GM23338 (cell line): ENCODE measurements around the gene MCUB. TPM values are rescaled to one million over a fixed set of nuclear protein-coding genes. Genes with fewer than 3 reads are reported as not detected.

ENCODE experiments used
- ATAC-seq: fragments of 200-7000 bp; cut with Tn5 transposase; 3 replicates; pipeline ENCODE4 v1.9.1; 2020
- DNase-seq: peaks from one replicate; pipeline ENCODE4 v3.0.0-alpha.2; 2015; ENCODE audit warnings: low spot score
- H2AFZ ChIP-seq: fragments of 200-600 bp; sonication (generic); 2 replicates; pipeline ENCODE4 v1.8.0; 2016; ENCODE audit warnings: antibody characterized with exemption, mild to moderate bottlenecking, moderate library complexity
- H3F3A ChIP-seq: fragments of 200-600 bp; sonication (generic); replicated peaks from 2 replicates; pipeline ENCODE4 v1.8.0; 2017; ENCODE audit warnings: antibody characterized with exemption, mixed run types, low read depth
- H3K27ac ChIP-seq: fragments of 200-600 bp; sonication (generic); 2 replicates; pipeline ENCODE4 v1.6.1; 2016; ENCODE audit warnings: low read depth
- H3K27me3 ChIP-seq: fragments of 200-600 bp; sonication (generic); 2 replicates; pipeline ENCODE4 v1.8.0; 2016; ENCODE audit warnings: mild to moderate bottlenecking, mixed run types, moderate library complexity; ENCODE audit not compliant: insufficient read depth
- H3K36me3 ChIP-seq: fragments of 200-600 bp; sonication (generic); 2 replicates; pipeline ENCODE4 v1.8.0; 2016; ENCODE audit warnings: mild to moderate bottlenecking; ENCODE audit not compliant: insufficient read depth
- H3K4me1 ChIP-seq: fragments of 200-600 bp; sonication (generic); 2 replicates; pipeline ENCODE4 v1.8.0; 2016; ENCODE audit warnings: mild to moderate bottlenecking, moderate library complexity; ENCODE audit not compliant: insufficient read depth
- H3K4me2 ChIP-seq: fragments of 200-600 bp; sonication (generic); 2 replicates; pipeline ENCODE4 v1.7.1; 2017; ENCODE audit warnings: mixed run types
- H3K4me3 ChIP-seq: fragments of 200-600 bp; sonication (generic); 2 replicates; pipeline ENCODE4 v1.6.1; 2016; ENCODE audit warnings: mixed run types
- H3K79me2 ChIP-seq: fragments of 200-600 bp; sonication (generic); replicated peaks from 2 replicates; pipeline ENCODE4 v1.8.0; 2017; ENCODE audit warnings: mild to moderate bottlenecking; ENCODE audit not compliant: insufficient read depth
- H3K9me2 ChIP-seq: fragments of 200-600 bp; sonication (generic); 2 replicates; pipeline ENCODE4 v1.8.0; 2017; ENCODE audit not compliant: insufficient read depth
- H4K20me1 ChIP-seq: fragments of 200-600 bp; sonication (generic); replicated peaks from 2 replicates; pipeline ENCODE4 v1.8.0; 2017; ENCODE audit warnings: mild to moderate bottlenecking; ENCODE audit not compliant: insufficient read depth
- H3K27ac Mint-ChIP-seq: 2 replicates; pipeline ENCODE4 v1.8.0; 2020; ENCODE audit warnings: inconsistent platforms, mild to moderate bottlenecking, moderate library complexity, mixed read lengths
- H3K27me3 Mint-ChIP-seq: 3 replicates; pipeline ENCODE4 v1.8.0; 2022; ENCODE audit warnings: low read depth, mild to moderate bottlenecking, moderate library complexity, mixed read lengths, inconsistent platforms; ENCODE audit not compliant: insufficient read depth, poor library complexity
- H3K36me3 Mint-ChIP-seq: 3 replicates; pipeline ENCODE4 v1.8.0; 2021; ENCODE audit warnings: low read depth, mild to moderate bottlenecking, inconsistent platforms, moderate library complexity, mixed read lengths
- H3K4me1 Mint-ChIP-seq: 3 replicates; pipeline ENCODE4 v1.8.0; 2020; ENCODE audit warnings: mild to moderate bottlenecking, inconsistent platforms, mixed read lengths
- H3K4me3 Mint-ChIP-seq: 3 replicates; pipeline ENCODE4 v1.8.0; 2021; ENCODE audit warnings: moderate library complexity, mild to moderate bottlenecking, inconsistent platforms, mixed read lengths
- H3K9me3 Mint-ChIP-seq: 3 replicates; pipeline ENCODE4 v1.8.0; 2020; ENCODE audit warnings: moderate library complexity, mild to moderate bottlenecking, inconsistent platforms, mixed read lengths
- CTCF ChIP-seq, 2 experiments: fragments of 200-600 bp in 1 of 2; sonication (generic) in 1 of 2; conservative IDR thresholded peaks; 2 replicates each; pipeline versions ENCODE4 v1.5.1 to v1.6.1; 2016 to 2017; ENCODE audit warnings: antibody characterized with exemption in 2 of 2, low read depth in 2 of 2, mild to moderate bottlenecking in 2 of 2, moderate library complexity in 1 of 2
- ETS1 ChIP-seq: IDR thresholded peaks from 2 replicates; pipeline ENCODE4 v1.6.1; 2016; ENCODE audit warnings: antibody characterized with exemption
- EZH2 ChIP-seq: fragments of 200-600 bp; sonication (generic); IDR thresholded peaks from one replicate; pipeline ENCODE4 v1.8.0; 2017; ENCODE audit warnings: antibody characterized with exemption, mild to moderate bottlenecking, low read depth; ENCODE audit not compliant: unreplicated experiment
- EZH2phosphoT487 ChIP-seq: fragments of 200-600 bp; sonication (generic); IDR thresholded peaks from one replicate; pipeline ENCODE4 v1.8.1; 2018; ENCODE audit warnings: antibody characterized with exemption; ENCODE audit not compliant: unreplicated experiment
- NANOG ChIP-seq: IDR thresholded peaks from 2 replicates; pipeline ENCODE4 v1.6.1; 2016; ENCODE audit warnings: antibody characterized with exemption, borderline replicate concordance
- POLR2AphosphoS5 ChIP-seq: IDR thresholded peaks from 2 replicates; pipeline ENCODE4 v1.6.1; 2016; ENCODE audit warnings: antibody characterized with exemption, low read depth
- REST ChIP-seq: IDR thresholded peaks from one replicate; pipeline ENCODE4 v1.6.1; 2018; ENCODE audit warnings: antibody characterized with exemption; ENCODE audit not compliant: unreplicated experiment
- STAT1 ChIP-seq: IDR thresholded peaks from one replicate; pipeline ENCODE4 v1.6.1; 2016; ENCODE audit warnings: antibody characterized with exemption; ENCODE audit not compliant: unreplicated experiment
- ZNF114 ChIP-seq: fragments of 250-450 bp; sonication (Bioruptor Pico); IDR thresholded peaks from 2 replicates; pipeline ENCODE4 v1.5.0; 2020; ENCODE audit warnings: mild to moderate bottlenecking, moderate library complexity
- ZNF462 ChIP-seq: fragments of 250-450 bp; sonication (Bioruptor Pico); IDR thresholded peaks from 2 replicates; pipeline ENCODE4 v1.5.0; 2020; ENCODE audit warnings: mild to moderate bottlenecking, moderate library complexity
- polyA plus RNA-seq: library from polyadenylated mRNA; unstranded; fragments of >200 nt; fragmentation: Nextera tagmentation; extraction: Ambion mirVana; gene quantifications from 2 replicates; pipeline ENCODE4 v1.2.1, GENCODE V29; 2016
- total RNA-seq: library from RNA; depleted of rRNA; stranded (reverse); fragments of >200 nt; shearing (Covaris generic); gene quantifications from 2 replicates; pipeline ENCODE4 v1.2.3, GENCODE V29; 2014

The MCUB gene
- total and polyA plus RNA-seq, 2 experiments from 2014 or later = 21.7 to 97.9 TPM

GRCh38 chr4:109553130-109553529 is 6.9 kb upstream of the MCUB start (continued):
- TF ChIP-seq CTCF (conservative IDR thresholded peaks at IDR 0.05; ENCODE audit: low read depth in 2 of 2) (no peak), ZNF114 (no peak)

GRCh38 chr4:109554971-109555370 is 5.1 kb upstream of the MCUB start:
- H3K27me3 Mint-ChIP-seq = peaks cover 1% of the 10 kb centered on the region
- Histone ChIP-seq H4K20me1 (no peaks in the 10 kb centered on the region; the same call in 1 of the 2 replicates), H3K27me3 (no peaks in the 10 kb centered on the region), H3K4me2 (no peak overlapping the region), H3K4me1 (peaks cover 7% of the 10 kb centered on the region), H3K36me3 (no peaks in the 10 kb centered on the region; the same call in 1 of the 2 replicates), H3F3A (no peaks in the 10 kb centered on the region), H3K9me2 (no peaks in the 10 kb centered on the region), H3K27ac (no peak overlapping the region), H2AFZ (no peak overlapping the region), H3K4me3 (no peak overlapping the region), H3K79me2 (no peaks in the 10 kb centered on the region)
- H3K4me3 Mint-ChIP-seq = no peak overlapping the region
- DNase-seq (no peak), ATAC-seq (no peak)
- H3K27ac Mint-ChIP-seq = no peak overlapping the region
- peaks cover 14% of the 10 kb centered on the region for H3K36me3 Mint-ChIP-seq
- peaks cover 12% of the 10 kb centered on the region for H3K9me3 Mint-ChIP-seq
- H3K4me1 Mint-ChIP-seq = peaks cover 16% of the 10 kb centered on the region
- TF ChIP-seq ZNF462 (CRISPR knock-in tag) (no peak), REST (no peak), STAT1 (no peak), ETS1 (no peak), POLR2AphosphoS5 (no peak), EZH2 (no peak), EZH2phosphoT487 (no peak), CTCF (conservative IDR thresholded peaks at IDR 0.05; ENCODE audit: low read depth in 2 of 2) (no peak), ZNF114 (no peak), NANOG (no peak)
